Activated naive CD4-positive, alpha-beta T cell treated with Interleukin-2 at 50 U/mL for 16 hours (primary cell): ENCODE results near the gene TBL1XR1.

Experiments used
- DNase-seq: peaks from one replicate; pipeline ENCODE4 v3.0.0-alpha.2; 2020

The TBL1XR1 gene

GRCh38 chr3:177197041-177197726 lies at the start of gene TBL1XR1:
TSS of gene TBL1XR1 (minus strand) at chr3:177197482. CDS start at chr3:177064977, 132,505 bp downstream.
- DNase-seq = peak; percentile 87

GRCh38 chr3:177245250-177245649 lies 48.0 kb upstream of the TBL1XR1 start:
- DNase-seq = no peak

DNA sequence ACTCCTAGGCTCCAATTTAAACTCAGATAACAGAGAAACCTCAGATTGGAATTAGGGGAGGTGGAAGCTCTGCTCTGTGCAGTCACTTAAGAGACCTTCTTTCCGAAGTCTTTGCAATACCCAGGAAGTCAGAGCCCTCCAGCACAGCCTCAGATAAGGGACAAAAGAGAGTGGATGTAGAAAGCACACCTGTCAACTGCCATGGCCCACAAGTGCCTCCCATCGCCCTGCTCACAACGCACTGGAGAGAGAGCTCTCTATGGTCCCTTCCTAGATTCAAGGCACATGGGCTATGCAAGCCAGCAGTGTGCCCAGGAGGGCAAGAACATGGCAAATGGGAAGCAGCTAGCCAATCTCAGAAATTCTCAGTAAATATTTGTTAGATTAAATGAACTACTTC lies 47.3 kb upstream of the TBL1XR1 start:
- DNase-seq = no peak

- DNase-seq = no peak
Measured at GRCh38 chr3:177238686-177239216, 41.5 kb upstream of the TBL1XR1 start.

DNA sequence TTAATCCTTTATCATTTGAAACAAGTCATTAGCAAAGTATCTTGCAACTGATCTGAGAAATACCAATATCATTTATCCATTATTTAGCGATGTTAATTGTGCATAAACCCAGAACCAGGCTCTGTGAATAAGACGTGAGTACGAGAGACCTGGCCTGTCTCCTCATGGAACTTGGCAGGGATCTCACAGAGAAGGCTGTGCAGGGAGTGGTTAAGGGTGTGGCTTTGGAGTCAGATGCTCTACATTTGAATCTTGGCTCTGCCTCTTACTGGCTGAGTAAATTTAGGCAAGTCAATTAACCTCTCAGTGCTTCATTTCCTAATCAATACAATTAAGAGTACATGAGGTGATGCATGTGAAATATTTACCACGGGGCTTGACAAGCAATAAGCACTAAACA lies 39.9 kb upstream of the TBL1XR1 start:
- no peak for DNase-seq

DNA sequence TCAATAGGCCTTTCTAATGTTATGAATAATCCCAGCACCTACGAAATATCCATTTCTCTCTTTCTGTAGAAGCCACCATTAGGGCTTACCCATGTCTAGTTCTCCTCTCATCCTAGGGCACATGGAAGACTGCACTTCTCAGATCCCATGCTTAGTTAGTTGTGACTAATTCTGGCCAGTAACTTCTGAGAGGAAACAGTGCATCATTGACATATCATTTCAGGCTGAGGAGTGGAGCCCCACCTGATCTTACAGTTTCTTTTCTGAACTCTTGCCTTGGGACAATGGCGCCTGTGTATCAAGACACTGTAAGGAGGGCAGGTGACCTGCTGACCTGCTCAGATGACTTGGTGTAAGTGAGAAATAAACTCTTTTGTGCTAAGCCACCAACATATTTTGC lies 39.4 kb upstream of the TBL1XR1 start:
- DNase-seq = no peak

- no peak for DNase-seq
Measured at GRCh38 chr3:177234121-177234520, 36.8 kb upstream of the TBL1XR1 start.

GRCh38 chr3:177231242-177231641 lies 34.0 kb upstream of the TBL1XR1 start:
- DNase-seq = no peak

- no peak for DNase-seq
Measured at GRCh38 chr3:177230641-177231040, 33.4 kb upstream of the TBL1XR1 start.

DNA sequence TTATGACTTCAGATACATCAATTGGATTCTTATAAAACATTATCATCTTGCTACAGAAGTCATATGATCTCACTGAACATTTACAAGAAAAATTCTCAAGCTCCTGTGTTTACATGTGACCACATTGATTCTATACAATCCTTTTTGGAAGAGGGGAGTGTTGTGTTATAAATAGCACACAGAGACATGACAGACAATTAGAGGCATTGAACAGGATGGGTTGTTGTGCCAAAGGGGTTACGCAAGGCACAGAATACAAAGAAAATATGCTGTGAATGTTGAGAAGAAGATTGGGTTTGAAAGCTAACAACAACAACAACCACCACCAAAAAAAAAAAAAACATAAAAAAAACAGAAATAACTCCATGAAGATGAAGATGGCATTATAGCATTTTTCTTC lies 32.5 kb upstream of the TBL1XR1 start:
- DNase-seq = no peak

DNA sequence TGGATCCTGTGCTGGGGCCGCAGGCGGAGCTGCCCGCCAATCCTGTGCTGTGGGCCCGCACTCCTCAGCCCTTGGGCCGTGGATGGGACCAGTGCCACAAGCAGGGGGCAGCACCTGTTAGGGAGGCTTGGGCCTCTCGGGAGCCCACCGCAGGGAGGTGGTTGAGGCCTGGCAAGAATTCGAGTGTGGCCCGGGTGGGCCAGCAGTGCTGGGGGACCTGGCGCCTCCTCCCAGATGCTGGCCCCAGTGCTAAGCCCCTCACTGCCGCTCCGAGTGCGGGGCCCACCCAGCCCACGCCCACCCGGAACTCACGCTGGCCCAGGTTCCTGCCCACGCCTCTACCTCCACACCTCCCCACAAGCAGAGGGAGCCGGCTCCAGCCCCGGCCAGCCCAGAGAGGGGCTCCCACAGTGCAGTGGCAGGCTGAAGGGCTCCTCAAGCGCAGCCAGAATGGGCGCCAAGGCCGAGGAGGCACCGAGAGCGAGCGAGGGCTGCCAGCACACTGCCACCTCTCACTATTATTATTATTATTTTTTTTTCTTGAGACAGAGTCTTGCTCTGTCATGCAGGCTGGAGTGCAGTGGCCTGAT lies 31.4 kb upstream of the TBL1XR1 start:
- no peak for DNase-seq

GRCh38 chr3:177224414-177224813 lies 27.1 kb upstream of the TBL1XR1 start:
- DNase-seq = no peak

- DNase-seq = no peak
Measured at GRCh38 chr3:177221744-177222143, 24.5 kb upstream of the TBL1XR1 start.

GRCh38 chr3:177220136-177220974 lies 23.1 kb upstream of the TBL1XR1 start:
- DNase-seq = no peak

DNA sequence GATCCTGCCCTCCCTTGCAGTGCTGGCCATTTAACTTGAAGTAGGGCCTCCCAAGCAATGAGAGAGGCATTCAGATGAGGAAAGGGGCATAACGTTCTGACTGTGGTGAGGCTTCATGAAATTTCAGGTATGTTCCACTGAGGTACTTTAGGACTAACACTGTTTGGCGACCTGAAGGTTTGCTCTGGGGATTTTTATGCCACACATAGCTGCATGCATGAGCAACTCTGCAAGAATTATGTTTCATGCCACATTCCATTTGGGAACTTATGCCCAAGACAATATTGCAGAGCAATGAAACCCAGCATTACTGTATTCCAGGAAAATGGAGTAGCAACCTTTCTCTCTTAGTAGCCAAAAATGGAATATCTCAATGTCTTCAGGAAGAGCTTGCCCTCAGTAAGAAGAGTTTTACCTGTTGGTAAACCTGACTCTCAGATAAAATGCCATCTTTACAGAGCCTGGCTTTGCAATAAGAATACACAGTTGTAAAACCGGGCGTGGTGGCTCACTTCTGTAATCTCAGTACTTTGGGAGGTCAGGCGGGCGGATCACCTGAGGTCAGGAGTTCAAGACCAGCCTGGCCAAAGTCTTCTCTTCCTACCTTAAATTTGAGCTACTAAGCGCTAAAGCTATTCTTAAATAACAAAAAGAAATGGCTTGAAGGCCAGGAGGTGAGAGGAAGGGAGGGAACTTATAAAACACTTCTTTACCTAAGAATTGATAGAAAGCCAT lies 16.7 kb upstream of the TBL1XR1 start:
- no peak for DNase-seq

DNA sequence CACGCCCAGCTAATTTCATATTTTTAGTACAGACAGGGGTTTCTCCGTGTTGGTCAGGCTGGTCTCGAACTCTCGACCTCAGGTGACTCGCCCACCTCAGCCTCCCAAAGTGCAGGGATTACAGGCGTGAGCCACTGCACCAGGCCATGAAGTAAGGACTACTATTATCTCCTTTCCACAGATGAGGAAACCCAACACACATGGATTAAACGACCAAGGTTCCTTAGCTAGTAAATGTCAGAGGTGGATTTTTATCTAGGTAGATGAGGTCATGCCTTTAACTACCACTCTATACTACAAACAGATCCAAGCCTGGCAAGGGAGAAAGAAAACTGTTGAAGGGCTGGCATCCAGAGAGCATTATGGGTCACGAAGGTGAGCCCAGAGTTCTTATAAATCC lies 15.5 kb upstream of the TBL1XR1 start:
- no peak for DNase-seq

DNA sequence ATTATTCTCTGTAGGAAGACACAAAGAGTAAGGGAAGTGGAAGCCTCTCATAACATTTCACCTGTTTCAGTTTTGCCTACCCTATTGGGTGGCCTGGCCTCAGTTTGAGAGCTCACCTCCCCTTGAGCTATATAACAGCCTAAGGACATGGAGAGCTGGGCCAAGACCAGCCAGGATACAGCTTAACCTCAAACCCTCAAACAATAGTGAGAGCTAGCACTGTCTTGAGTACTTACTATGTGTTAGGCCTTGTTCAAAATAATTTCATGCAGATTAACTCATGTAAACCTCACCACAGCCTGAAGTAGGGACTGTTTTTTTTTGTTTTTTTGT lies 15.0 kb upstream of the TBL1XR1 start:
- DNase-seq = no peak

DNA sequence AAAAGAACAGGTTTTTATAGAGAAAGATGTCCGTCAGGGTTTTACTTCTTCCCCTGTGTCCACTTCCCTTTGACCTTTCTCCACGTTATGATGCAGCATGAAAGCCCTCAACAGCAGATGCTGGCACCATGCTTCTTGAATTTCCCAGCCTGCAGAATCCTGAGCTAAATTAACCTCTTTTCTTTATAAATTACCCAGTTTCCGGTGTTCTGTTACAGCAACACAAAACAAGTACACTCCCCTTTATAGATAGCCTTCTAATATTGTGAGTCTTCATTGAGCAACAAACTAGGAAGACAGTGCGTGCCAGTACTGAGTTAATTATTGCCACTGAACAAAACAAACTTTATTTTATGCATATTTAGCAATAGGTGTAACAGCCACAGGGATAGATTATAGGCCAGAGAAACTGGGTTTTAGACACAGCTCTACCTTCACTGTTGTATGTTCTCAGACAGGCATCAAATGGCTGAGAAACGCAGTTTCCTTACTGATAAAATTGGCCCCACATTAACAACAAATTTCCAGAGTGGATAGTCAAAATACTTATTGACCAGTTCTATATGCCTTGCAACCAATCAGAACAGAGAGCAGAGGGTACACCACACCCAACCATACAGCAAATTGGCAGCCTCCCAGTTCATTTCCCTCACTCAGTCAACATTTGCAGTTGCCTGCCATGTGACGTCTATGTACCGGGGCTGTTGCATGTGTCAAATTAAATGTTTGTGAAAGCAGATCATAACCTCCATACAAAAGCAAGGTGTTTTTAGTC lies 14.4 kb upstream of the TBL1XR1 start:
- no peak for DNase-seq

- DNase-seq = no peak
Measured at GRCh38 chr3:177210744-177211502, 13.6 kb upstream of the TBL1XR1 start.

DNA sequence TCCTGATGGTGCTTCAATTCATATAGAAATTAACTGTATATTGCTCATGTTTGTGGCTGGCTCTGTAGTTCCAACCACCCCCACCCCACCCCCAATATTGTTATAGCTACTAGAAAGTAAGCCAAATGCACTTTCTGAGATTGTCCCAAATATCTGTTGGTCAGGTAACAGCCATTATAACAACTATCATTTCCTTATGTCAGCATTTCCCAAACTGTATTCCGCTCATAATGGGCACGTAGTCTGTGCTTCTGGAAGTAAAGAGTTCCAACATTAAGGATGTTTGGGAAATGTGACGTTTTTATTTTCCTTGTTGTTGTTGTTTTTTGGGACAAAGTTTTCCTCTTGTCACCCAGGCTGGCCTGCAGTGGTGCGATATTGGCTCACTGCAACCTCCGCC lies 12.2 kb upstream of the TBL1XR1 start:
- DNase-seq = no peak

DNA sequence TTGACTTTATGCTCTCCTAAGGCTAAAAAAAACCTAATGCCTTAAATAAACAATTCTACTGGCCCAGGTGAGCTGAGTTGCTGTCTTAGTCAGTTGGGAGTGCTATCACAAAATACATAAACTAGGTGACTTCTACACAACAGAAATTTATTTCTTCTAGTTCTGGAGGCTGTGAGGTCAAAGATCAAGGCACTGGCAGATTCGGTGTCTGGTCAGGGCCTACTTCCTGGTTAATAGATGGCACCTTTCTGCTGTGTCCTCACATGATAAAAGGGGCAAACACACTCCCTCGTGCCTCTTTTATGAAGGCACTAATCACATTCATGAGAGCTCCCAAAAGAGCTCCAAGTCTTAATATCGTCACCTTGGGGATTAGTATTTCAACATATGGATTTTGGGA lies 11.5 kb upstream of the TBL1XR1 start:
- no peak for DNase-seq

- no peak for DNase-seq
Measured at GRCh38 chr3:177208223-177208622, 10.9 kb upstream of the TBL1XR1 start.
